ENCODE data around the gene NDUFS8.

NDUFS8 gene

DNA sequence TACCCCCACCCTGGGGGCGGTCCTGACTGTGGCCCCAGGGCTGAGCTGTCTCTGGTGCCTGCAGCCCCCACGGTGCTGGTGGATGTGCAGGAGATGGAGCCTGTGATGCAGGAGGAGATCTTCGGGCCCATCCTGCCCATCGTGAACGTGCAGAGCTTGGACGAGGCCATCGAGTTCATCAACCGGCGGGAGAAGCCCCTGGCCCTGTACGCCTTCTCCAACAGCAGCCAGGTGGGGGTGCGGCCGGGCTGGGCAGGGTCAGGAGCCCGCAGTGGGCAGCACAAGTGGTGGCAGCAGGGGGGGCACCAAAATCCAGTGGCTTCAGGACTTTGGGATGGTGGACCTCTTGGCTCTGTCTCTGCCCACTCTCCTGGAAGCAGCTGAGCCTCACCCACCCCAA lies 8.0 kb upstream of the NDUFS8 start:
- Histone ChIP-seq H3K36me3 (peaks cover 100% of the 10 kb centered on the region), H3K4me3 (ENCODE audit: low read depth in 1 of 2, low read length in 1 of 2) (no peak overlapping the region), H3K27me3 (no peaks in the 10 kb centered on the region), H3K4me1 (ENCODE audit: control insufficient read depth in 1 of 2, insufficient read depth in 1 of 2, low read depth in 1 of 2, low read length in 1 of 2) (no peaks in the 10 kb centered on the region), H3K27ac (peak overlapping the region; percentile 27), H3K9me3 (no peaks in the 10 kb centered on the region)
- TF ChIP-seq, protein P1, sequence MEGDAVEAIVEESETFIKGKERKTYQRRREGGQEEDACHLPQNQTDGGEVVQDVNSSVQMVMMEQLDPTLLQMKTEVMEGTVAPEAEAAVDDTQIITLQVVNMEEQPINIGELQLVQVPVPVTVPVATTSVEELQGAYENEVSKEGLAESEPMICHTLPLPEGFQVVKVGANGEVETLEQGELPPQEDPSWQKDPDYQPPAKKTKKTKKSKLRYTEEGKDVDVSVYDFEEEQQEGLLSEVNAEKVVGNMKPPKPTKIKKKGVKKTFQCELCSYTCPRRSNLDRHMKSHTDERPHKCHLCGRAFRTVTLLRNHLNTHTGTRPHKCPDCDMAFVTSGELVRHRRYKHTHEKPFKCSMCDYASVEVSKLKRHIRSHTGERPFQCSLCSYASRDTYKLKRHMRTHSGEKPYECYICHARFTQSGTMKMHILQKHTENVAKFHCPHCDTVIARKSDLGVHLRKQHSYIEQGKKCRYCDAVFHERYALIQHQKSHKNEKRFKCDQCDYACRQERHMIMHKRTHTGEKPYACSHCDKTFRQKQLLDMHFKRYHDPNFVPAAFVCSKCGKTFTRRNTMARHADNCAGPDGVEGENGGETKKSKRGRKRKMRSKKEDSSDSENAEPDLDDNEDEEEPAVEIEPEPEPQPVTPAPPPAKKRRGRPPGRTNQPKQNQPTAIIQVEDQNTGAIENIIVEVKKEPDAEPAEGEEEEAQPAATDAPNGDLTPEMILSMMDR (IDR thresholded peaks at IDR 0.05), result no peak

GRCh38 chr11:68024508-68024907 lies 6.0 kb upstream of the NDUFS8 start:
- H3K9me3 ChIP-seq, result no peaks in the 10 kb centered on the region
- H3K4me3 ChIP-seq (ENCODE audit: low read depth in 1 of 2, low read length in 1 of 2), result no peak overlapping the region
- no peaks in the 10 kb centered on the region for H3K27me3 ChIP-seq
- H3K4me1 ChIP-seq (ENCODE audit: control insufficient read depth in 1 of 2, insufficient read depth in 1 of 2, low read depth in 1 of 2, low read length in 1 of 2), result peaks cover 16 to 17% of the 10 kb centered on the region in 2 experiments
- peaks cover 94% of the 10 kb centered on the region for H3K36me3 ChIP-seq
- peak overlapping the region; percentile 85 for H3K27ac ChIP-seq
- TF ChIP-seq, protein P1 (IDR thresholded peaks at IDR 0.05), result no peak

DNA sequence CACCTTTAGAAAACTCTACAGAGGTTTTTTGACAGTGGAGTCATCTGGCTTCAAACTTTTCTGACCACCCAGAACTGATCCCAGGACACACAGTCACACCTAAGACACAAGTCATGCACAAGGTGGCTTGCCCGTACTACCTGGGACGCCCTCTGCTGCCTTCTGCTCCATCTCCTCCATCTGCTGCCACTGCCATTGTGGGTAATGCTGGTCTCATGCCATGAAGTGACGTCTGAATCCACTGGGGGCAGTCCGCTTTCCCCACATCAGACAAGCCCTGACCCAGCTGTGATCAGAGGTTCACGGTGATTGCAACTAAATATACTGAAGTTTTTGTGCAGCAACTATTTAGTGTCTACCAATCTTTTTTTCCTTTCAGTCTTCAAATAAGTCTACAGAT lies 5.4 kb upstream of the NDUFS8 start:
- Histone ChIP-seq H3K36me3 (peaks cover 88% of the 10 kb centered on the region), H3K27me3 (no peaks in the 10 kb centered on the region), H3K9me3 (no peaks in the 10 kb centered on the region), H3K27ac (peak overlapping the region; percentile 85), H3K4me1 (ENCODE audit: control insufficient read depth in 1 of 2, insufficient read depth in 1 of 2, low read depth in 1 of 2, low read length in 1 of 2) (peaks cover 21 to 23% of the 10 kb centered on the region in 2 experiments), H3K4me3 (ENCODE audit: low read depth in 1 of 2, low read length in 1 of 2) (no peak overlapping the region)
- TF ChIP-seq, protein P1 (IDR thresholded peaks at IDR 0.05), result no peak

DNA sequence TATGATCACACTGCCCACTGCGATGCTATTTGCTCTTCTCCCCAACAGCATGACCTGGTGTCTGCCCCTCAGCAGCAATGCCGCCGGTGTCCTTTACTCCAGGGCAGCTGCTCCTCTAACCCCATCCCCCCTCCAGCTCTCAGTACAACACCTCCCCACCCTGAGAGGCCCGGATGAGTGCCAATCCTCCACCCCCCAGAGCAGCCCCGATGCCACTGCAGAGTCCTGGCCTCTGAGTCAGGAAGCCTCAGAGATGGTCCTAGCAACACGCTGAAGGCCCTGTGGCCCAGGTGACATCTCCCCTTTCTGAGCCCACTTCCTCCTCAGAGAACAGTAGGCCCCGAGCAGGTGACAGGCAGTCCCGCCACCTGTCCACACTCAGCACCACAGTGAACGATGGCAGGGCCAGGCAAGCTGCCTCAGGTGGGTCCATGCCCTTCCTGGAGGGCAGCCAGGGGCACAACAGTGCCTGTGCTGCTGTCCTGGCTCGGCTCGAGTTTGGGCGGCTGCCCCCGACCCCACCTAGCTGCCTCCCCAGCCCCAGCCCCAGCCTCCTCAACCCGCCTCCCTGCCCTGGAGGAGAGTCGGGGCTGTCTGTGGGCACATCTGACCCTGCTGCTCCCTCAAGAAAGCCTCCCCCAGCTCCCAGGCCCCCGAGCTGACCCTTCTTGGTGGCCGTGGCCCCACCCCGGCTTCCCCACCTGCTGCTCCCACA lies 3.9 kb upstream of the NDUFS8 start:
- TF ChIP-seq, protein P1 (IDR thresholded peaks at IDR 0.05), result no peak
- H3K9me3 ChIP-seq, result no peaks in the 10 kb centered on the region
- peak overlapping the region; percentile 85 for H3K27ac ChIP-seq
- H3K4me1 ChIP-seq (ENCODE audit: control insufficient read depth in 1 of 2, insufficient read depth in 1 of 2, low read depth in 1 of 2, low read length in 1 of 2), result peaks cover 33 to 34% of the 10 kb centered on the region in 2 experiments
- H3K36me3 ChIP-seq, result peaks cover 73% of the 10 kb centered on the region
- no peak overlapping the region for H3K4me3 ChIP-seq (ENCODE audit: low read depth in 1 of 2, low read length in 1 of 2)
- no peaks in the 10 kb centered on the region for H3K27me3 ChIP-seq

DNA sequence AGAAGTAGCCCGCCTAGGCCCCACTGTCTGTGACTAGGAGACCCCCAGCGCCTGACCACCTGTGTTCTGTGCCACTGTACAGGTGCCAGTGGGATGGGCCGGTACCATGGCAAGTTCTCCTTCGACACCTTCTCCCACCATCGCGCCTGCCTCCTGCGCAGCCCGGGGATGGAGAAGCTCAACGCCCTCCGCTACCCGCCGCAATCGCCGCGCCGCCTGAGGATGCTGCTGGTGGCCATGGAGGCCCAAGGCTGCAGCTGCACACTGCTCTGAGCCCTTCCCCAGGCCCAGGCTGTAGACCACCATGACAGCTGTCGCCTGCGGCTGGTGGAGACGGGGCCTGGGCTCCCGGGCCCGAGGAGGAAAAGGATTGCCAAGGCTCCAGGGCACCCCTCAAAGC lies 2.8 kb upstream of the NDUFS8 start:
- TF ChIP-seq, protein P1 (IDR thresholded peaks at IDR 0.05), result no peak
- H3K27me3 ChIP-seq, result no peaks in the 10 kb centered on the region
- H3K4me3 ChIP-seq (ENCODE audit: low read depth in 1 of 2, low read length in 1 of 2), result no peak overlapping the region
- H3K9me3 ChIP-seq, result no peaks in the 10 kb centered on the region
- H3K27ac ChIP-seq, result peak overlapping the region; percentile 85
- peaks cover 62% of the 10 kb centered on the region for H3K36me3 ChIP-seq
- peaks cover 35 to 38% of the 10 kb centered on the region in 2 experiments for H3K4me1 ChIP-seq (ENCODE audit: control insufficient read depth in 1 of 2, insufficient read depth in 1 of 2, low read depth in 1 of 2, low read length in 1 of 2)
